ENCODE data around the gene MKS1.
A peak's percentile ranks its signal among the peaks of the same experiment; 100 is the strongest.

Gene MKS1

DNA sequence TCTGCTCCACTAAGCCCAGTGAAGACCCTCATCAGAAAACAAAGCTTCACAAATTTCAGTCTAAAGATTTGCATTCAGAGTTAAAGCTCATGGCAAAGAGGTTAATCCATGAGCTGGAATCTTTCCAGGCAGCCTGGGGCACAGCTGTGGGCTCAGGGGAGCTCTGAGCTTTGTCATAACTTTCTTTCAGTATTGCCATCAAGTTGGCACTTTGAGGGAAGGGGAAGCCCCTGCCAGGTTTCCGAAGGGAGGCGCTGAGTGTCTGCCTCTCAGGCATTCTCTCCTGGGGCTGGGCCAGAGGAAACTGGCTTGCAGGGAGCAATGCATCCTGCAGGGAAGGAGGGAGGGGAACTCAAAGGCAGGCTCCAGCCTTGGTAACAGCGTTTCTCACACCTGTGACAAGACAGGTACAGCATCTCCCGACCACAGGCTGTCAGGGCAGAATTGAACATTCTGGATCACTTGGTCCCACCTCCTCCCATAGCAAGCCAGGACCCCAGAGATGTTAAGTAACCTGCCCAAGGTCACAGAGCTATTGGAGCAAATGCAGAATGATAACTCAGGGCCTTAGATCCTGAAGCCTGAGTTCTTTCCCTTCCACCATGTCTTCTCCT, 23.2 kb upstream of the MKS1 start:
- no peak for DNase-seq

DNA sequence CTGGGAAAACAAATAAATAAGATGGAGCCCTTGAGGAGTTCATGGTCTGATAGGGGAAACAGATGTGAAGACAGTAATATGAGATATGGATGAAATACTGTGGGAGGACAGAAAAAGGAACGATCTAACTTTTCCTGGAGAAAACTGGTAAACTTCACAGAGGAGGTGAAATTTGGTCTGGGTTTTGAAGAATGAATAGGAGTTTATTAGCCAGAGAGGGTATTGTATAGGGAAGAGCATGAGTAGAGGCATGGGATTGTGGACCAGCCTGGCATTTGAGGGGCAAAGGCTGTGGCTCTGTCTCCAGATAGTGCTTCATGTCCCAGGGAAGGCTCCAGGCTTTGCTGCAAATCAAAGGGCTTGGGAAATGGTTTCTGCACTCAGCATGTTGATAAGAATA, 20.9 kb upstream of the MKS1 start:
- DNase-seq, result no peak

DNA sequence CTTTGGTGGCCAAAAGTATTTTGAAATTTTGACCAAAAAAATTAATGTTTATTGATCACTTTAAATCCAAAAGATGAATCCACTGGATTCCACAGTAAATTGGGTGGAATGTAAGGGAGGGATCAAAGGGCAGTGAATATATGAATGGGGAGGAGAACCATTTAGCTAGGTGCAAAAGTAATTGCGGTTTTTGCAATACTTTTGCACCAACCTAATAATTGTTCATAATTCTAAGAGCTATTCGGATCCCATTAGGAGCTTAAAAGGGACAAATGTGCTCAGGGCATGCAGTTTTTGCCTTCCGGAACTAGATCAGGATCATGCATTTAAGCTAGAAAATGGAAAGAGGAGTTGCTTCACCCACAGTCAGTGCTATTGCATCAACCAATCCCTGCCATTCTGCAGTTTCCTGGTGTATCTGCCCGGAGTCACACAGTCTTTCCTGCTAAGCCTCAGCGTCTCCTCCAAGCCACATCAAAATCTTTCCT, 19.1 kb upstream of the MKS1 start, which contains the start of gene LPO:
LPO (plus strand) TSS at position 438 of the 488 bp plus-strand sequence. CDS start 4,396 bp downstream, outside the sequence.
- DNase-seq, result no peak

DNA sequence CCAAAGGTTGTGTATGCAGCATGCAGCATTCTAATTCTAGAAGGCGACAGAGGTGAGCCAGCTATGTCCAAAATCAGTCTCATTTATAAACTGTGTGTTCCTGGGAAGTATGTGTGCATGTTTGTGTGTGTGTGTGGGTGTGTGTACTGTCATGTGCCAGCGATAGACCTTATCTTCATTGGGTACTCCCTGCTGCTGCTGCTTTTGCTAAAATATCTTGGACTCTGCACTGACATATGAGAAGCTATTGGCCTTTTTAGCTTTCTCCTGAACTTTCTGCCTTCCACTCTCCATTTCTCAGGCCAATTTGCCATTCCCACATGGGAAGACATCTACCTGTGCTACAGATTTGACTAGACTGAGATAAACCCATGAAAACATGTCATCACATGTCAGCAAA, 17.3 kb upstream of the MKS1 start:
- DNase-seq, result no peak

DNA sequence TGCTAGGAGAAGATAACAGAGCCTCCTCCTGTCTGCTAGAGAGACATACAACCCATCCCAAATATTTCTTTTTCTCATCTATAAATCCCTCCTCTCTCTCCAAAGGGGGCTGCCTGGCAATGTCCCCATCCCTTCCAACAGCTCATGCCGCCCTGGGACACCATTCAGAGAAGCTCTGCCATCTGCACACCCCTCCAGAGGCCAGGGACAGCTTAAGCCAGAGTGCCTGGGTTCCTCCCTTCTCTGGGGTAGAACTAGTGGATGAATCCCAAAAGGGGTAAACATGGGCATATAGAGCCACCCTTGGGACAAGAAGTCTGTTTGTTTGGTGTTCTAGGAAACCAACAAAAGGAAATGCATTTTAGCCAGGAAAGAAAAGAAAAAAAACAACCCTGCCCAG, 16.8 kb upstream of the MKS1 start:
- DNase-seq, result no peak

DNA sequence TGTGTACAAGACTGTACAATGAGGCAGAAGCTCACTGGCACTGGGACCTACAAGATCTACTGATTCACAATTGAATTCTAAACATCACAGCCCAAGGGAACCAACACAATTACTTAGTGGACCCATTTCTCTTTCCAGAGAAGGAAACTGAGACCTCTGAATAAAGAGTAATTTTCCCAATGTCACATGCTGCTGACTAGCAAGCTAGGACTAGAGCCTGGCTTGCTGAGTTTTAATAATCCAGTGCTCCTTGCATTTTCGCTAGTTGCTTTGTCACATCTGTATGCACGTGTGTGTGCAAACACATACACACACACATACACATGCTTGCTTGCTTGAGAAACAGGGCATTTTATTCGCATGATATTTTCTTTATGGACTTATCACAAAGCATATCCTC, 15.5 kb upstream of the MKS1 start:
- no peak for DNase-seq

DNA sequence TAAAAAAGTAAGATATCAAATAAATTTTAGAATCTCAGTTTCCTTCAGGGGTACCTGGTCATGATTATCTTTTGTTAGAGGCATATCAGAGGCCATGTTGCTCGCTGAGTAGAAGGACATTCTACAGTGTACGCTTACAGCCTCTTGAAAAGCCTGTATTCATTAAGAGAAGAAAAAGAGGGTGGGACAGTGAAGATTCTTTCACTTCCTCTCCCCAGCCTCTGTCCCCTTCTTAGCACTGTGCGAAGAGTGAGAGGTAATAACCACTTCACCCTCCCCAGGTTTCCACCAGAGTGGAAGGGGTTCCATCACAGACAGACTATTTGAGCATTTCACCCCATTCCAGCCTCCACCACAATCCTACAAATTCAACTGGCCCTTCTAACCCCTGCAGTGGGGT, 14.5 kb upstream of the MKS1 start:
- DNase-seq, result no peak

DNA sequence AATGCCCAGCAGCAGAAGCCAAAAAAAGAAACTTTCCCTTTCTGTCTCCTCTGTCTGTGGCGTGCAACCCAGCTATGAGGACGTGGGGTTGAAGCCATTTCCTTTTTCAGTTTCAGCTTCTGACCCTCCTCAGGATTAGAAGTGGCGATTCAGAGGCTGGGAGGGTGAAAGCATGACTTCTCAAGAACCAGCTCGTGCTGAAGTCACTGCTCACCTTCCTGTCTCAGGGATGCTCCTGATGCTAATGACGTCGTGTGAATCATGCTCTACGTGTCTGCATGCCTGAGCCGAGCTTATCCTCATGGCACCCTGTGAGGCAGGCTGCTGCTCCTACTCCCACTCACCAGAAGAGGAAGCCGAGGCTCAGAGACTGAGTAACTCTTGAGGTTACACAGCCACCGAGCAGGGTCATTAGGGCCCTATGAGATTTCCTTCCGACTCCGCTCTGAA, 13.7 kb upstream of the MKS1 start:
- peak; percentile 27 to 43 for DNase-seq

DNA sequence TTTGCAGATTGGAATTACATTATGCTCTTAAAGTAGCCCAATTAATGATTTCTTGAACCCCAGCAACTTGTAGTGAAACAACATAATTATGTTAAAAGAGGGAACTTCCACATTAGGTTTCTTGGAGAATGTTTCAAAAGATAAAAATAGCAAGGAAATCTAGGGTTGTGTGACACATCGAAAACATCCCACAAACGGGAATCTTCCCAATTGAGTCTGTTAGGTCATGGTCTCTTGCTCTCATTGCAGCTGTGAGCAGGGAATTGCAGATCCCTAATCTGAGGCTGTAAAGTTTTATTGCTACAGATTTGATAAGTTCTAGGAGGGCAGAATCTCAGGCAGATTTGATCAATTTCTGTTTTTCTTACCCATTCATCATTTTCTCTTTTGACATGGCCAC, 12.6 kb upstream of the MKS1 start:
- no peak for DNase-seq

DNA sequence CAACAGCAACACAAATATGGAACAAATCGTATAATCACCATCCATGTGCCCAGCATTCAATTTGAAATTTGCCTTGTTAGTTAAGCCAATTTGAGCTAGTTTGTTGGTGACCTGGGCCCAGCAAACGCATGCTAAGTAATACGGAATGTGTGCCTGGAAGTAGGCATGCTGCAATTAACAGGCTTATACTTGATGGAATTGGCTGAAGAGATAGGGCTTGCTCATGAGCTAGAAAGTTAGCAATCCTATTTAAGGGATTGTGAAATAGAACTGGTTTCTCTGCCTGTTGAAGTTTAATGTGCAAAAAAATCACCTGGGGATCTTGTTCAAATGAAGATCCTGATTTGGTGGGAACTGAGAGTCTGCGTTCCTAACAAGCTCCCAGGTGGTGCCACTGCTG, 10.8 kb upstream of the MKS1 start:
- no peak for DNase-seq

DNA sequence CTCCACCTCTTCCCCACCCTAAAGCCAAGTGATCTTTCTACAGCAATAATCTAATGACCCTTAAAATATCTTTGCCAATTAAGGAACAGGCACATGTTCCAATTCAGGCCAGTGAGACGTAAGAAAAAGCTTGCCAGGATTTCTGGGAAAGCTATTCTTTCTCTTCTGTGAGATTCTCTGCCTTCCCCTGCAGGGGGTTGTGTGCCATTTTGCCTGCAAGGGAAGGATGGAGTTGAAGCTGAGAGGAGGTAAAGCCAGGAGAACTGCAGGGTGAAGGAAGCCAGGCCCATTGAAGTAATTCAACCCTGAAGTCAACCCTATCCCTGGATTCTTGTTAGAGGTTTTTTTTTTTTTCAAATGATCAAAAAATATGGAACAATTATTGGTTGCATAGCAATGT, 10.3 kb upstream of the MKS1 start:
- DNase-seq, result no peak

DNA sequence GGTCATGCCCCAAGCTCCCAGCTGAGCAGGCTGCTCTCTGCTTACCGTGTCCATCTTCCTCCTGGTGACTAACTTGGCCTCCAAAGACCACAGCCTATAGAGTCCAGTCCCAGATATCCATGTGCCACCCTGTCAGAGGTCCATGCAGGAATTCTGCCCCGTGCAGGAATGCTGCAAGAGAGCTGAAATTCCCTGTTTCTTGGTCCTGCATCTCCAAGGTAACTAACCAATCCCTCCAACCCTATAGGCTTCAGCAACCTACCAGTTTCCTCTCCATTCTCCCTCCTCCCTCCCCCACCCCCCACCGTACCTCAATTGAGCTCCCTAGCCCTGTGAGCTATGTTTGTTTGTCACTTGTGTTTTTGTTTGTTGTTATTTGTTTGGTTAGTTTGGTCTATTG, 9.6 kb upstream of the MKS1 start:
- DNase-seq, result no peak

DNA sequence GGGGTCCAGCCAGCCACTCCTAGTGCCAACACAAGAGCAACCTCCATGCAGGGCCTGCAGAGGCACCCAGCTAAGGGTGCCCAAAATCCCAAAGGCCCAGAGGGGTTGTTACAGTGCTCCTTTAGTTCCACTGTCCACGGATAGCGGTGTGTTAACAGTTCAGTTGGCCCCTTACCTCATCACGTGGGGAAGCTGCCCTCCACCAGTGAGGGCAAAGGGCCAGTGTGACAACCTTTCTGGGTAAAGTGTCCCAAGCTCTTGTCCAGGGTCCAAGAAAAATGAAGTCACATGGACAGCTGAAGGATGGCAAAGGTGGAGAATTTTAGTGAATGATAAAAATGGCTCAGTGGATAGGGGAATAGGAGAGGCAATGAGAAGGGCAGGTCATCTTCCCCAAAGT, 8.7 kb upstream of the MKS1 start:
- no peak for DNase-seq

DNA sequence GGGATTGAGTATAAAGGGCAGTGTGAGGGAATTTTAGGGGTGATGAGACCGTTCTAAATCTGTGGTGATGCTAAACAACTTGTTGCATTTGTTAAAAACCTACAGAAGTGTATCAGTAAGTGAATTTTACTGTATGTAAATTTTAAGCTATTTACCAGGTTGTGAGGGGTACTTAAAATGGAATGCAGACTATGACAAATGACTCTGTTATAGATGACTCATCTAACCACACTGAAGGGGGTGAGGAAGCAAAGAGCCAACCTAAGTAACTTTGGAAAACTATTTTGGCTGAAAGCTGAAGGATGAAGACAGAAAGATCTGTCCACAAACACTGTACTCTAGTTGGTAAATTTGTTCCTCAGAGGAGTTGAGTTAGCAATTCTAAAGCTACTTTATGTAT, 5.3 kb upstream of the MKS1 start:
- DNase-seq, result peak in 1 of 2 donors; percentile 42

DNA sequence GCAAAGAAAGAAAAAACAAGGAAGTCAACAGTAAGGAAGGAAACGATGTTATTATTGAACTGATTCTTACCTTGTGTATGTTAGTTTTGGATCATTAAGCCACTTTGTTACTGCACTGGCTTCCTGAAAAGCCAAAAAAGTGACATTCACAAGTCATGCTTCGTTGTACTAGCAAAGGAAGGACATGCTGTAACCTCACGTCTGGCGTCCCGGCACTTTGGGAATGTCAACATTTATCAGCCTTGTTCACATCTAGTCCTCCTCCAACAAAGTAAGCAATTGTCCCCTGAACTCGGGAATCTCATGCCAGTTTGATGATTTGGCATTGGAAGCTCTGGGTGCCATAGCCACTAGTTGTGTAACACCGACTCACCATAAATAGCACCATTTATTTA, 731 bp upstream of the MKS1 start:
- DNase-seq, result no peak

DNA sequence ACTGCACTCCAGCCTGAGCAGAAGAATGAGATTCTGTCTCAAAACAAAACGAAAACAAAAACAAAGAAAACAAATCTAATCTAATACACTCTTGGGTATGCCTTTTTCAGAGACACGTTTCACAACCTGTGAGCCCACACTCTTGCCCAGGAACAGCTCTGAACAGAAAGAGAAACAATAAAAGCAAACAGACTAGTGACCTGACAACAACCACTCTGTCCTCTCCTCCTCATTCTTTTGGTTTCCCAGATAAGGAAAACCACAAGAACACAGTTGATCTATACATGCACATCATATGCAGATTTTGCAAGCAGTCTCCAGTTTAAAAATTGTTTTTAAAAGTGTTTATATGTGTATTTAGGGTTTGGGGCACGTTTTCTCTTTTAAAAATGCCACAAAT, 1.3 kb downstream of the MKS1 start:
- DNase-seq, result no peak

DNA sequence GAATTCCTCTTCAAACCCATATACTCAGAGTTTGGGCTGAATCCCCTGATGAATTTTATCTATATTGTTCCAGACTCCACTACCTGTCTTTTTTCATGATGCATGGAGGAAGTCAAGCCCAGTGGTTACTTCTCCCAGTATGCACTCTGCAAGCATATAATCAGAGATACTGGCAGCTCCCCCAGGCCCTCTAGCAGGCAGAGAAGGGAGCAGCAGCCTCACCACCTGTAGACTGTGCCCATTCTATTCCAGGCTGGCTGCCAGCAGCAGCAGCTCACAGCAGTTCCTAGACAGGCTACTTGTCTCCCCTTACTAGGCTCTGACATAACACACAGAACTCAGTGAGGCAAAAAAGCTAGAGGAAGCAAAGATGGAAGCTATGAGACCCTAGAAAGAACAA, 3.4 kb downstream of the MKS1 start:
- no peak for DNase-seq

DNA sequence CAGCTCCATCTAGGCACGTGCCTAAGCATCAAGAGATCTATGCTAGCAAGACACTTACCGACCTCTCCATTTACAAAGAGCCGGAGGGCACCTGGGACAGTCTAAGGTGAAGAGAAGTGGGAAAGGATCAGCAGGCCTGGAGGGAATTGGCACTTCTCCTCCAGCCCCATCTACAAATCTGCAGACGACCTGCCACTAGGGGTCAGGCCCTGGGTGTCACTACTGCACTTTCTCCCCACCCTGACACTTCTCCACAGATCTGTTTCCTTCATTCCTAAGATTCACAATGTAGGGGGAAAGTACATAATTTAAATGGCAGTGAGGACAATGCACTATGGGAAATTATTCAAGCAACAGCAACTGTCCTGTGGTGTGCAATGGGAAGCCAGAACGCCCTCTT, 8.1 kb downstream of the MKS1 start:
- DNase-seq, result no peak

DNA sequence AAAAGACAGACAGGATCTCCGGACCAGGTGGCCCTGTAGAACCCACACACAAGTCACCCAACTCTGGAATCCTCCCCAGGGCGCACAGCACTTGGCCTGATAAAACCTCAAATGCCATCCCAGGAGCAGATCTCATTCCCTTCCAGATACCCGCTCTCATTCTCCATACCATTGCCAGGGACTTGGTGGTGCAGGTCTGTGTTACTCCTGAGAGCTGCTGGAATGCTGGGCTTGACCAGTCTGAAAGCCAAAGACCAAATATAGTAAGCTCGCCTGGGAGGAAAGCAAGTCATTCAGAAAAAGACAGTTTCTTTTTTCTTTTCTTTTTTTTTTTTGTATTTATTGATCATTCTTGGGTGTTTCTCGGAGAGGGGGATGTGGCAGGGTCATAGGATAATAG, 10.7 kb downstream of the MKS1 start:
- DNase-seq, result no peak

DNA sequence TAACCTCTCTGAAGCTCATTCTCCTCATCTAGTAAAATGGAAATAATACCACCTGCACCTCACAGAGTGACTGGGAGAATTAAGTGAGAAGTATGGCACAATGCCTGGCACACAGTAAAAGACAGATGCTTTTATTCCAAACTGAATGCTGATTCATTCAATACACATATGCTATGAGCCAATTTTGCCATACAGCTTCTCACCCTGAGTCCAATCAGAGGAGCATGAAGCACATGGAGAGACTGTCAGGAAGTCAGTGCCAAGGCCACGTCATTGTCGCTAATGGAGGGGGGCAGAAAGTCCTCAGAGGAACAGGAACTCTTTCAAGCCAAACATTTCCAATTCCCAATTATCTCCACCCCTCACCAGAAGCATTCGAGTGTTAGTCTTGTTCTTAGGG, 11.6 kb downstream of the MKS1 start:
- DNase-seq, result no peak

DNA sequence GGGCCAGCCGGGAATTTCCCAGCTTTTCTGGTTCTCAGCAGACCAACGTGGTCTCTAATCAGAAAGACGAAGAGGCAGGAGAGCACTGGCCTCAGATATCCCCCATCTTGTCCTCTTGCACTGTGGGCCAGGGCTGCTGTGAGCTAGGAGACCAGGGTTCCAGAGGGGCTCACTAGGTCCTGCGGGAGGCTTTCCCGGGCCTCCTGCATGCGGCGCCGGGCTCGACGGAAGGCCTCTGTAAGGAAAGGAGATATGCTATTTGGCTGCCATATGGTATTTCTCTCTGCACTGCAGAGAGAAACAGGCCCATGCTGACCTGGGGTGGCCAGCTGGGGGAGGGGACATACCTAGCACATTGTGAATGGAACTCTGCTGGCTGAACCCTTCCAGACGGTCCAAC, 13.1 kb downstream of the MKS1 start:
- no peak for DNase-seq

DNA sequence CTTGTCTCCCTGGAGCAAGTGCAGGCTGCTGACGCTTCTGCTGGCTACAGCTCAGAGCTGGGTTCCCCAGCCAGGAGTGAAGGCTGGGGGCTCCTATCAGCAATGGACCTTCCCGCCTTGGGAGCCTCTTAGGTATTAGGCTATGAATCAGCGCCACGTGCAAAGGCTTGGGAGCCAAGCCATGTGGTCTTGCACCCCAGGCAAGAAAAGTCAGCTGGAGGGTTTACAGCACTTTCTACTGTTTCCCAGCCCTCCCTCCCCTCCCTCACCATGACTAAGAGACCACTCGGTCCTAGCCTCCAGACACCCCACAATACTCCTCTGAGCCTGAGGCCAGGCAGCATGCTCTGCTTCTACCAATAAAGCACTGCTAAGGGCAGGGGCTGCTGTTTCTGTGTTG, 14.3 kb downstream of the MKS1 start:
- no peak for DNase-seq

DNA sequence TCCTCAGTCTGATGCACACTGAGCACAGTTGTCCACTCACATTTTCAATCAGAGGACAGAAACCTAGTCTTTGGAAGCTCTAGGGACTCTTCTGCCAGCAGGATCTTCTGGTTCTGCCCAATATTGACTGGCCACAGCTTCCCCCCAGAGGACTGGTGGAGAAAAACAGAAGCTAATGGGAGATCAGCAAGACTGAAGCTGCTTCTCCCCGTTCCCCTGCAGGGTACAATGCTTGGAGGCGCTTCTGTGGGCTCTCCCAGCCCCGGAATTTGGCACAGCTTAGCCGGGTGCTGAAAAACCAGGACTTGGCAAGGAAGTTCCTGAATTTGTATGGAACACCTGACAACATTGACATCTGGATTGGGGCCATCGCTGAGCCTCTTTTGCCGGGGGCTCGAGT, 16.2 kb downstream of the MKS1 start:
- no peak for DNase-seq

DNA sequence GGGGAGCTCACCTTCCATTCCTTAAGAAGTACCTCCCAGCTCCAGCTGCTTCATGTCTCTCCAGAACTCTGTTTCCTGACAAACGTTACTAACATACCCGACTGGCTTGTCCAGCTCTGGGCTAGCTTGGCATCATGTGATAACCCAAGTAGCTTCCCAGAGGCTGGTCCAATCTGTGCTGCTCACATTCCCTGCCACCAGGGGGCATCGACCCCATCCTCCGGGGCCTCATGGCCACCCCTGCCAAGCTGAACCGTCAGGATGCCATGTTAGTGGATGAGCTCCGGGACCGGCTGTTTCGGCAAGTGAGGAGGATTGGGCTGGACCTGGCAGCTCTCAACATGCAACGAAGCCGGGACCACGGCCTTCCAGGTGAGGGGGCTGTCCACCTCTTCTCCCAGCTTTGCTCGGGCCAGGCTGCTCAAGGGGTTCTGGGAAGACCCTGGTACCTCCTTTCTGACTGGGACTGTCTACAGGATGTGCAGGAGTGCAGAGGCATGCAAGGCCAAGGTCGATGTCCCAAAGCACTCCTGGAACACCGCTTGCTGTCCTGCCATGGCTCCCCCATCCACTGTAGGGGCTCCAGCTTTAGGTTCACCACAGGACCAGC, 18.9 kb downstream of the MKS1 start:
- DNase-seq, result peak in 1 of 2 donors; percentile 28

DNA sequence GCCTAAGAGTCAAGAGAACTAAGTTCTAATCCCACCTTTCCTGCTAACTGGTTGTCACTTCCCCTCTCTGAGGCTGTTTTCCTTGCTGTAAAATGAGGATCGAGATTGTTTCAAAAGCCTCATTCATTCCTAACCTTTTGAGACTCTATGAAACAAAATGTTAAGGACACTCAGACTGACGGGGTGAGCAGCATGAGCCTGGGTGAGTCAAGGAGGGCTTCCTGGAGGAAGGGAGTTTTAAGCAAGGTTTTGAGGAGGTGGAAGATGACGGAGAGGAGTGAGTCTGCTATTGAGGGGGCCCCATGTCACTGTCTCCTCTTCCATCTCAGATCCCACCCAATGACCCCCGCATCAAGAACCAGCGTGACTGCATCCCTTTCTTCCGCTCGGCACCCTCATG, 22.4 kb downstream of the MKS1 start:
- no peak for DNase-seq
